HG03066 (cell line): ENCODE measurements around the gene MEIS2.

Experiments
- ATAC-seq: cut with Tn5 transposase; IDR thresholded peaks from one replicate; pipeline ENCODE4 v1.9.1; 2021; ENCODE audit warnings: low read depth; ENCODE audit not compliant: unreplicated experiment

Gene MEIS2

DNA sequence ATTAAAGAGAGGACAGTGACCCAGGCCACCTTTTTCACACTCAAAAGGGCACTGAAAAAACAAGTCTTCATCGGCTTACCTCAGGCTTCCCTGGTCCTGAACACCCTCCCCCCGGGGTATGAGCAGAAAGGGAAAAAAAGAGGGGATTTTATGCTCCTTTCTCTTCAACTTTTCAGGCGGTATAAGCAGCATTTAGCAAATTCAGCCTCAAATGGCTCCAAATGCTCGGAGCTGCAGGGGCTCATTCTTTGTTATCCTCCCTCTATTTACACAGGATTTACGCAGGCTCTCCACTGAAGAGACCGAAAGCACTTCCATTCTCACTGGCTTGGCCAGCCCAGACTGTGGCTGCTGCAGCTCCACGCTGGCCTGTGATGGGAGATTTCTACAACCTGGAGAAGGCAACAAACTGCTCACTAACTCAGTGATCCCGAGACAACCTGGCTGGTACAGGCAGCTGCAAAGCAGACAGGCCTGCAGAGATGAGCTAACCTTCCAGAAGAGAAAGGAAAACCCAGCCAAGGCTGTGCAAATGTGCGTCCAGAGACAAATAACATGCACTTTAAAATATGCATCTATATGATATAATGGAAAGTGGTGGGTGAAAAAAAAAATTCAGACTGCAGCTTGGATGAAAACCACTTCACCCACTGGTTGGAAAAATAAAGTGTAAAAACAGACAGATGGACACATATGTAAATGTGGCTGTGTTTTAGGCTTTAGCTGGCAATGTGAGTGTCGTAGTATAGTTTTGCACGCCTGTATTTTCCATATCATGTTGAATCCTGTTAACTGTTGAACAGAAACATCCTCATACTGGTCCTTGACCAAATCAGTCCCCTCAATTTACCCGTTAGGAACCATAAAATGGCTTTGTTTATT lies 54.2 kb downstream of the MEIS2 start:
- no peak for ATAC-seq

DNA sequence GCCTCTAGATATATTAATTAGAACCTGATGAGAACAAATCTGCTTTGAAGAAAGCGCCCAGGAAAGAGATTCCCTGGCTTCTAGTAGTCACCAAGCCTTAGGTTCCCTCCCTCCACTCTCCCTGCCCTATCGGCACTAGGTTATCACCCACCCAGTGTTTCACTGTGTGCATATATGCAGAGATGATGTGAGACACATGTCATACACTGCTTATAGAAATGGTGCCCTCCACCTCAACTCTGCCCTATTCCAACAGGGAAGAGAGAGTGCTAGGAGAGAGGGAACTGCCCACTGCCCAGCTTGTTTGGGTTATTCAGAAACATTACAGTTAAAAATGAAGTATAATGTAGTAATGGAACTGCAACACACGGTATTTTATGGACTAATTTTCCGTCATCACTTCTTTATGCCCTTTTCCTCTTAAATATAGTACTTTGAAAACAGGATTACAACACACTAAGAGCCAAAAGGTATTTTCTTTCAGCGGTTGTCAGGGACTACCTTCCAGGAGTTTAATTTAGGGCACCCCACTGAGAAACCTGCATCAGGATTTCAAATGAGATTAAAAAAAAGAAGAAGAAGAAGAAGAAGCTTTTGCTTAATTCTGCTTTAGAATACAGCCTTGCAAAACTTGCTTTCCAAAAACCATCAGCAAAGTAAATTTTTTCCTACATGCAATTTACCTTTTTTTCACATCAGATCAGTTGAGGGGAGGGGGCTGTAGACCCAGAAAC lies 55.3 kb downstream of the MEIS2 start:
- ATAC-seq = no peak

DNA sequence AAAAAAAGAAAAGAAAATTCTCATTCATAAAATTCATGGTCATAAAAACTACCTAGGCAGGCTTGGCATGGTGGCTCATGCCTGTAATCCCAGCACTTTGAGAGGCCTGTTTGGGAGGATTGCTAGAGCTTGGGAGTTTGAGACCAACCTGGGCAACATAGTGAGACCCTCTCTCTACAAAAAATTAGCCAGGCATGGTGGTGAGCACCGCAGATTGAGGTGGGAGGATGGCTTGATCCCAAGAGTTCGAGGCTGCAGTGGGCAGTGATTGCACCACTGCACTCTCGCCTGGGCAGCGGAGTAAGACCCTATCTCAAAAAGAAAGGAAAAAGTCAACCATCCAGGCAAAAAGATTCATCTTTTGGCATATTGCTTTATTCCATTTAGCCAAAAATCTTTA lies 58.5 kb downstream of the MEIS2 start:
- ATAC-seq = no peak

DNA sequence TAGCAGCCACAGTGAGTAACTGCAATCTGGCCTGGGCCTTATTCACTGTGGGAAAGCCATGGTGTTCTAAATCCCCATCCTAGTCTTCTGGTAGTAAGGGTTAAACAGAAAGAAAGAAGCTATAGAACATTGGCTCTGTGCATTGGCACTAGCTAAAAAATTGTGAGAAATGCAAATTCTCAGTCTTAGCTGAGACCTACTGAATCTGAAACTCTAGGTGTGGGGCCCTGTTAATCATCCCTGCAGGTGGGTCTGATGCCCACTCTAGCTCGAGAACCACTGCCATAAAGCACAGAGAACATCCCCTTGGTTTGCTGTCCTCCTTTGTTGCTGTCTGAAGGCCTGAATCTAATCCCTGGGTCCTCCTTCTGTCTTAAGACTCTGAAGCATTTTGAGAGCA lies 59.3 kb downstream of the MEIS2 start:
- no peak for ATAC-seq

DNA sequence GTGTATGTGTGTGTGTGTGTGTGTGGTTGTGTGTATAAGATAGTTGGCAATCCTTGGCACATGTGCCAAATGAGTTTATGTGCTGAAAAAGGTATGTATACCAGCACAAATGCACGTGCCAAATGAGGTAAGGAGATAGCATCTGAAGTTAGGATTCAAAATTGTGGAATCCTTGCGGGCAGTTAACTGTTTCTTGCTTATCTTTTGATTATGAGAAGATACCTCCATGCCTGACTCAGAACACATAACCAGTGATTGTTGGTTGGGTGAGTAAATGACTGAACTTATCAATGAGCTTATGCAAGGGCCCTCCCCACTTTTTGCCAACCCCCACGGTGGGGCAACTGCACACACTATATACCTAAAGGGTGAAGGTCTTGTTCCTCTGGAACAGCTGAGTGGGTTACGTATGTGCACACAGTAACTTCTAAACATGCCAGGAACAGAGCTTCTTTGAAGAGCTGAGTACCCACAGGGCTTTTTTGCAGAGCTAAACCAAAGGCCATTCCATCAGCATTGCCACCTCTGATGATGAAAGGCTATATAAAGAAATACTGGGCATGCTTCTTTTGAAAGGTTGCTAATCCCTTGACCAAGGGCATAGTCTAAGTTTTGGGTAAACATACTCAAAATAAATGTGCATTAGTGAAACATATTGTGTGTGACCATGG lies 60.1 kb downstream of the MEIS2 start:
- no peak for ATAC-seq

DNA sequence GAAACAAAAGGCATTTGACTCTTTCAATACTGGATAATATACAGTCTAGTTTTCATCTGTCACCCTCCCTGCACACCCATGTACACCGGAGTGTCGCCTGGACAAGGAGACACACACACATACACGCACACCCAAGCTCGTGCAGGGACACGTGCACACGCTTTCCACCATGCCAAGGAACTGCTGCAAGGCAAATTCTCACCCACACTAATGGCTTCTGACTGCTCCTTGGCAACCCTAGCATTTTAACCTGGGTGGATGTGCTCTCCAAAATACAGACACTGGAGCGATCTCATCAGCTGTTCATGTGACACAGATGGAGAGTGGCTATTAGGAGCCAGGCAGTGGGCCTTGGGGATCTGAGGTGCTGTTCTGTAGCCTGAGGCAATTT lies 61.6 kb downstream of the MEIS2 start:
- ATAC-seq = no peak

DNA sequence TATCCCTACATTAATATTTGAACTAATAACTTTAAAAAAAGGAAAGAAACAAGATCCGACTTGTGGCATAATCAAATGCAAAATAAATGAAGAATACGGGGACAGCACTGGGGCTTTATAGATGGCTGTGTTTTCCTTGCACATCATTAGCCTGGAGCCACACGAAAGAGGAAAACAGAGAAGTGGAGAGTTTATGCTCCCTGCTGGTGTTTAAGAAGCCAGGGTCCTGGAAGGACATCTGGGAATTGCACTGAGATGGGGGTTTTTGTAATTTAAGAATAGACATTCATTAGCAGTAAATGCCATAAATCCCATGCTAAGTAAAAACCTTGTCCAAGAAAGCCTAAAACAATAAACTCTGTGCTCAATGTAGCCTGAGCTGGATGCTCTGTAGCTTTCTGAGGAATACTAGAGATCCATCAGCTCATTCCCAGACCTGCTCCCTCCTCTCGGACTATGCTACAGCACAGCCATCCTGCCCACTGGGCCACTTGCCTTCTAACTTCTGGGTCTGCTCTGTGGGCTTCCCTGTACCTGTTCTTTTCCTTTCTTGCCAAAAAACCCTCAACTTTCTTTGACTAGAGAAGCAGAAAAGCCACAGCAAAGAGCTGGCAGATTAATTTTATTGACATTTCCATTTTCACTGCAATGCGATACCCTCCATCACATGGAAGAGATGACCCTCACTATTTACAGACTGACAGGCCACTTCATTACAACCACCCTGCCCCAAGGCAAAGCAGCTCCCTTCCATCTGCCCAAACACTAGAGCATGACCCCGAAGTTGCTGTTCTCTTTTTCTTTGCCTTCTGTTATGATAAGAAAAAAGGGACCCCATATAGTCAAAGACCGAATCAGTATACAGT lies 62.3 kb downstream of the MEIS2 start:
- no peak for ATAC-seq

DNA sequence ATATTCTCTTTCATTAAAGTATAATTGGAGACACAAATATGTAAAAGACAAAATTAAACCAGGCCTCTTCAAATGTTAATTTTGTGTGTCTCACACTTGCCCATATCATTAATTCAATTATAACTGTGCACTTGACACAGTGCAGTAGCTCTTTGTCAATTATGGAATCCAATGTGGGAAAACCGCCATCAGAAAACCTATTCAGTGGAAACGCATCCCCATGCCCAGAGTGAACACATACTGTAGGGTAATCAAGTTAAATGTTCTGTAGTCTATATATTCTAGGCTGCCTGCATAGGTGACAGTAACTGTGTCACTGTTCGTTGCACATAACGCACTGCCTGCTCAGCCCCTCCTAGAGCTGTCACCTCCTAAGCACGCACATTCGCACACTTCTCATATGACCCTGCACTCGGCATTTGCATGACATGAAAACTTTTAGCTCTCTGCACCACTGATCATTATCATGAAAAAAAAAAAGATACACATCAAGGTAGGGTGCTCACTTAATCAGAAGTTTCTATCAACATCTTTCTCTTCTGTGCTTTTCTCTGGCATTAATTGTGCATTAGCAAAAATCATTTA lies 63.2 kb downstream of the MEIS2 start:
- no peak for ATAC-seq

DNA sequence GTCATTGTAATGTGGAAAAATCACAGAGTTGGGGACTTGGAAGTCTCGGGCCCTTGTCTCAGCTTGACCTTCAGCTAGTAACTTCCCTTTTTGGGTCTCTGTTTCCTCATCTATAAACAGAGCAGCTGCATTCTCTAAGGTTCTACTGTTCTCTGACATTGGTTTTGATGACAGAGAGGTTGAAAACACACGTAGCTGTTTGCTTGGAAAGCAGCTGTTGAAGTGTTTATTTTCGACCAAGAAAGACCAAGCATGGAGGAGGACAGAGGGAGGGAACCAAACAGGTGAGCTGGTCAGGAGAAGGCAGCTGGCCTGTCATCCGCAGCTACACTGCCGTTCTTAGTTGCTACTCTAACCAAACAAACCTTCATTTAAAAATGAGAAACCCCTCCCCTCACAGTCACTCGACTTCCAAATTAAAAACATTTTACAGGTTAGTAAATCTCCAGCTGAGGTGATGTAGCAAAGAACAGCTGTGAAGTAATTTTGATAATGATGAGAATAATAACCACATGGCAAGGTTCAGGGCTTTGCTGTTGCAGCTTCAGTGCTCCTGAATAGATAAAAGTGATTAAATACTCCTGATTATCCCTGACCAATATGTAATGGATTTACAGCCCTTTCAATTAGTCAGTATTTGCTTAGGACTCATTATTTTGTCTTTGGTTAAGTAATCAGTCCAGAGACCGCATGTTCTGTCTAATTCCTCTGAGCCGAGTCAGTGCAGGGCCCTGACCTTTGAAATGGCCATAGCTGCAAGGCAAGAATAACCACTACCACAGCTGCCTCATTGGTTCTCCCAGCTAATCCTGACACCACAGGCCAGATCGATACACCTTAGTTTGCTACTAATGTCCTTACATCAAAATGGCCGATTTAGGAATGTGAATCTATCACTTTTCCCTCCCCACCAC lies 65.3 kb downstream of the MEIS2 start:
- no peak for ATAC-seq

DNA sequence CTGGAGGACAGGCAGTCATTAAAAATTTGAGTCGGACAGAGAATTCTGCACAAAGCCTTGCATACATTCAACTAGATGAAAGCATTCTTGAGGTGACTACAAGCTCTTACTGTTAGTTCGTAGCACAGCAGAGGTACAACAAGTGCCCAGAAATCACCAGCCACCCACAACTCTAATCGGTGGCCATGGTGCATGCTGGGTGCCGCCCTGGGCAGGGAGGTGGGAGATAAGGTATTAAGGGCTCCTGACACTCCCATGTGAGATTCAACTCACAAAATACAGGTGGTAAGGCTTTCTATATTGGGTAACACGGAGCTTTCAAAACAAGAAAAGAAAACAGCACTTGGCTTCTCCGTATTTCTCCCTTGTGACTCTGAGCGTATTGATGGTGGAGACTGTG lies 66.0 kb downstream of the MEIS2 start:
- ATAC-seq = no peak

DNA sequence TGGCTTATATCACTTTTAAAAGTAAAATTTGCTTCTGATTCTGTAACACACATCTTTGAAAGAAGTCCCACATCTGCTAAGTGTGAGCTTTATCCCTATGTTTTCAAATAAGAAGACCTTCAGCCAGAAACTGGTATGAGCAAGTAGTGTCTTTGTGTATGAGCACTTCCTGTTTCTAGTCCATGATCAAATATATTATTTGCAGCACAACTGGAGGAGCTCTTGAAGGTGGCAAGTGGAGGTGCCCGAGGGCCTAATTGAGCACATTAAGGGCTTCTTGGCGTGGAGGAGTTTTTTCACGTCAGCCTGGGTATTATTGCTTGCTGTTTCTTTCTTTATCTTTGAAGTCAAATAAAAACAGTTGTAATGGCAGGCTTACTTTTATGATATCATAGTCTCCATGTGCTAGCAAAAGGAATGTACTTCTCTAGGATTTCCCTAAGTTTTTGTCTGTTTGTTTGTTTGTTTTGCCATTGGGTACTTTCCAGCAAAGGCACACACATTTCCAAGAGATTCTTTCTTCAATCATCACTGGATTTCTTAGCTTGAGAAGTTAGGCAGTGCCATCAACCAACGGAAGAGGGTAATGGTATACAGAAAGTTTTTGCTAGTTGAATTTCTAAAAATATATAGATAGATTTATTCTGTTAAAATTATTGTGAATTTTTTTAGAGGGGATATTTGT lies 68.1 kb downstream of the MEIS2 start:
- ATAC-seq = no peak

DNA sequence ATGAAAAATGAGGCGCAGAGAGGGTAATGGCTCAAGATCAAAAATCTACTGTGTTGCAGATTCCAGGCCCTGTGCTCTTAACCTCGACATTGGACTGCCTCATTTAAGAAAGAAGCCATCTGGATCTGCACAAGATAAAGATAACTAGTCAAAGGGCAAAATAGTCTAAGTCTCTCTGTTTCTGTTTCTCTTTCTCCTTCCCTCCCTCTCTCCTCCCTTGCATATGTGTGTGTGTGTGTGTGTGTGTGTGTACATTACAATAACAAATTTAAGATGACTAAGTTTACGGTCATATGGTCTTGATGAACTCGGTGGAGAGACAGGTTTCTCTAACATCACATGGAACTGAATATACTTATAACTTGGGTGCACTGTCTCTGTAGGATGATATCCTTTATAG lies 69.2 kb downstream of the MEIS2 start:
- no peak for ATAC-seq

DNA sequence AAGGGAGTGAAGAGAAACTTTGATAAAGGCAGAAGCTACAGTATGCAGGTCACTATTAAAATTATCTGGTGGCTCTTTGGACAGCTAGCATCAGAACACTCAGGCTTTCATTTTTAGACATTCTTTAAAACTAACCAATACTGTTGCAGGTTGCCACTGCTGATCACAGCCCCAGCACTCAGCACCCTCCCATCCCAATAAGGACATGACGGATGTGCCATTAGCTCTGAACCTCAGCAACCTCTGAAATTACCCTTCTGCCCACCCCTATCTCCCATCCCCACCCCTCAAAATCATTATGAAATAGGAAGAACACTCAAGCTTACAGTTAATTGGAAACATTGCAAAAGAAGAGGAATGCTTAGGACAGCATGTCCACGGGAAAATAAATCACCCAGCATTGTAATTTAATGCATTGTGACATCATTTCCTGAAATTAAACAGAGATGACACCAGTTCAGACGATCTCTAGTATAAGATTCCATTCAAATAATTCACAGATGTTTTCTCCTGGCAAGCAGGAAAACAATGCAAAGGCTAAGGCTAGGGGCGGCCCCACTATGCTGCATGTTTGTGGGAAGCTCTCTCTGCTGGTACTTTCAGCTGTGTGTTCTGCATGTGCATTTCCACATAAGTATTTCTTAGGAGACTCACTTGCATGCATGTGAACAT lies 71.6 kb downstream of the MEIS2 start:
- ATAC-seq = no peak

DNA sequence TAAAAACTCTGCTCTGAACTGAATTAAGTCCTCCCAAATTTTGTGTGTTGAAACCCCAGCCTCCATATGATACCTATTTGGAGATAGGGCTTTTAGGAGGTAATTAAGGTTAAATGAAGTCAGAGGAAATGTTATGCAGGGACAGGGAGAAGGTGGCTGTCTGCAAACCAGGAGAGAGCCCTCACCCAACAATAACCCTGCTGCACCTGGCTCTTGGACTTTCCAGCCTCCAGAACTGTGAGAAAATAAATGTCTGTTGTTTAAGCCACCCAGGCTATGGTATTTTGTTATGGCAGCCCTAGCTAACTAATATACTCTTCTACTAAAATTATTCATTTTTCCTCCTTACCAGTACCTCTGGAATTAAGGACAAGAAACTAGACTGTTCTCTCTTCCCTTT lies 79.5 kb downstream of the MEIS2 start:
- no peak for ATAC-seq

DNA sequence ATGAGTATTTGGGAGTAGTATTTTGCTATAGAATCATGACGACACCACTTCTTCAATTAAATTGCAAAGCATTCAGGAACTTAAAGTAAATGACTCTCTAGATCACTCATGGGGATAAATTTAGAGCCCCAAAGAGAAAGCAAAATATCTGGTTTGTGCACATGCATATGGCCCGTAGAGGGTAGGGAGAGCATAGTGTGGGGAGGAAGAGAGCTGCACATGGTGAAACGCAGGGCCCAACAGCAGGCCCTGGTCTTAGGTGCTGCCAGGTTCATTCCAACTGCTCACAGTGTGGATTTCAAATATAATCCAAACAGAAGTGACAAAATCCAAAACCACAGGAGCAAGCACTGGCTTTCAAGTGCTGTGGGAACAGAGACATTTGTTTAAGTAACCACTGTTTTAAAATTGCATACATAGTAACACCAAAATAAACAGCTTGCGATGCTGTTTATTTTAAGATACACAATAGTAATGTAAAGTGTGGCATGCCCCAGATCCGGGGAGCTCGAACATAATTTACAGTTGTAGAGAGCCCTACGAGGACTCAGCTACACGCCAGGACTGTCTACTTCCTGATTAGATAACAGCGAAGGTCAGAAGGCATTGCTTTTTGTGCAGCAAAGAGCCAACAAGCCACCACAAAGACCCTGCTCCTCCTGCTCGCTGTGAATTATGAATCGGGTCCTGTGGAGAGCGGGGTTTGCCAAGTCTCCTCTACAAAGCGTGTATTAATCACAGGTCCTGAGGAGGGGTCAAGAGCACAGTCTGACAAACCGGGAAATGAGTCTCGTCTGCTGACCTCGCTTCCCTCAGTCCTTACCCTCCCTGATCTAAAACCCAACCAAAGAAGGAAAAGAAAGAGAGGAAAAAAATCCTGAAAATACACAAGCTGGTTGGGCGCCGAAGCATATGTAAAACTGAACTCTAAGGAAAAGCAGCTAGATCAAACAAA lies 80.6 kb downstream of the MEIS2 start:
- ATAC-seq = no peak

DNA sequence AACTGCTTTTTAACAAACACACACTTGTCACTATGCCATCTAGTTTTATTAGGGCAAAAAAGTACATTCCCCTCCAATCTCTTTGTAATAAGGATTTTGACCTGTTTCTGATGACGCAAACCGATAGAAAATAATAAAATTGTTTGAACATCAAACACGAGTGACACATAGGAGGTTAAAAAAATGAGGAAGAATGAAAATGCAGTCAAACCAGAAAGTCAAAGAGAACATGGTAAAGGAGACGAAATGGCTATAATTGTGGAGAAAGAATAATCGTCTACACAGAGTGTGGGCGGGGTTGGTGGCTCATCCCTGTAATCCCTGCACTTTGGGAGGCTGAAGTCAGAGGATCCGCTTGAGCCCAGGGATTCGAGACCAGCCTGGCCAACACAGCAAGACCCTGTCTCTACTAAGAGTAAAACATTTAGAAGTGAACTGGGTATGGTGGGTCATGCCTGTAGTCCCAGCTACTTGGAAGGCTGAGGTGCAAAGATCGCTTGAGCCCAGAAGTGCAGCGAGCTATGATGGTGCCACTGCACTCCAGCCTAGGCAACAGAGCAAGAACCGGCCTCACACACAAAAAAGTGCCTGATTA lies 83.2 kb downstream of the MEIS2 start:
- ATAC-seq = no peak

DNA sequence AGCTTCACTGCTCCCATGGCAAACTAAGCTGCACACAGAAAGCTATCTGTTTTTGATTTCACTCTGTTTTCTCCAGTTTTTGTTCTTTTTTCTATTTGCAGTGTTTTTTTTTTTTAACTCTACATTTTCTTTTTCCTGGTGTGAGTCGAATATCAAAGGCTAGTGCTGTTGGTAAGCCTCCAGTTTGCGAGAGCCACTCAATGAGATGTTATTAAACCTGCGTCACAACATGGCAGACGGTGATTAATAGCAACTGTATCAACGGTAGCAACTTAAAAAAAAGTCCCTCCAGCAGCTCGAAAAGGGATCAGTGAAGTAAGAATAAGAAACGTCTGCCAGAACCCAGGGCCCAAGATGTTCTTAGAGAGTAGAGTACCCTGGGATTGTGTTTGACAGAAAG lies 84.1 kb downstream of the MEIS2 start:
- ATAC-seq = no peak
